Activated CD8-positive, alpha-beta memory T cell treated with anti-CD3 and anti-CD28 coated beads, Interleukin-2, amount 50 U/mL, for 24 hours (primary cell): ENCODE measurements around the gene HIVEP3.
"Not testable (repeated sequence)": the region's sequence is repeated elsewhere in the genome, so short reads cannot be mapped to it uniquely, and the experiment has no call there.

Experiments
- DNase-seq: peaks from one replicate; pipeline ENCODE4 v3.0.0-alpha.2; 2020; ENCODE audit errors: extremely low read depth

HIVEP3 gene

DNA sequence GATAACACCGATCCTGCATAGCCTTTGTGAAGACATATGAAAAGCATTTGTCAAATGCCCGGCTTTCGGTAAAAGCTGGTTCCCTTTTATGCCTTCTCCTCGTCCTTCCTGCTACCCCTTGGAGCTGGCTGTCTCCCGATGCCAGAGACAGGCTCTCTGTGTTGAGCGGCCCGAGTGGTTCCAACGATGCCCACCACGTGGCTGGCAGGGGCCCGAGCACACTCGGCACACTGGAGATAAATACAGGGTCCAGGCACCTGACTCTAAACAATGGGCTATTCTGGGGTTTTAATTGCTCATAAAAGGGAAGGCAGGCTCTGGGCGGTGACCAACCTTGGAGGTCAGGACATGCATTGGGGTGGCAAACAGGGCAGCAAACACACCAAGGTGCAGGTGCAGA lies 207.1 kb downstream of the HIVEP3 start:
- no peak for DNase-seq

DNA sequence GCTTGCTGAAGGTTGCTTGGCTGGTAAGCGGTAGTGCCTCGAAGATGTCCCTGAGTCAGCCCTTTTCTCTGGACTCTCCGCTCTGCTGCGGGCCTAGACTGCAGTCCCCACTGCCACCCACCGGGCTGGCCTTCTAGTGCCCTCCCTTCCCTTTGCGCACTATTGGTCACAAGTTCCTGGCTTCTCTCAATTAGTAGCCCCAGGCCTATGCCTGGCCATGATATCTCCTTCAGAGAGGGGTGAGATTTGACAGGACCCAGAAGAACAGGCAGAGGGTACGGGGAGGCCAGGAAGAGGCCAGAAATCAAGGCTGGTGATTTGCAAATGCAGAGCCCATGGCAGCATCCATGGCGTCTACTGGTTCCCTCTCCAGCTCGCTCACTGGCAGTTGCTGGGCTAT lies 207.7 kb downstream of the HIVEP3 start:
- no peak for DNase-seq

GRCh38 chr1:41709873-41710272 lies 208.8 kb downstream of the HIVEP3 start:
- no peak for DNase-seq

DNA sequence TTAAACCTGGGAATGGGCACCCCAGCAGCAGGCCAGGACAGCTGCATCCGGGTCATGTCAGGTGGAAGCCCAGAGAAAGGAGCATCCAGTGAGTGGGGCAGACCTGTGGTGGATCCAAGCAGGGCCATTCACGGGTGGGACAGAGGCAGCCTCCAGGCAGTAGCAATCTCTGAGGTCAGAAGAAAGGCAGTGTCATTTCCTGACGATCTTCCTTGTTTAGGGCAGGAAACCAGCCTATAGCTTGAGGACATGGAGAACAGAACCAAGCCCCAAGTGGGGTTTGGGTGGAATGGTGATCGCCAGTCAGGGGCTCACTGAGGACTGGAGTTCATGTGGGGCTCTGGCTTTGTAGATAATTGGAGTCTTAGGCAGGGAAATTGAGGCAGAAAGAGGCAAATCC lies 209.4 kb downstream of the HIVEP3 start:
- DNase-seq, result no peak

- DNase-seq, result no peak
Observed at GRCh38 chr1:41708332-41708731, 210.4 kb downstream of the HIVEP3 start.

GRCh38 chr1:41707793-41708192 lies 210.9 kb downstream of the HIVEP3 start:
- DNase-seq, result no peak

- no peak for DNase-seq
Observed at GRCh38 chr1:41705798-41706197, 212.9 kb downstream of the HIVEP3 start.

- DNase-seq, result no peak
Observed at GRCh38 chr1:41704196-41704595, 214.5 kb downstream of the HIVEP3 start.

- DNase-seq, result no peak
Observed at GRCh38 chr1:41702771-41703170, 216.0 kb downstream of the HIVEP3 start.

DNA sequence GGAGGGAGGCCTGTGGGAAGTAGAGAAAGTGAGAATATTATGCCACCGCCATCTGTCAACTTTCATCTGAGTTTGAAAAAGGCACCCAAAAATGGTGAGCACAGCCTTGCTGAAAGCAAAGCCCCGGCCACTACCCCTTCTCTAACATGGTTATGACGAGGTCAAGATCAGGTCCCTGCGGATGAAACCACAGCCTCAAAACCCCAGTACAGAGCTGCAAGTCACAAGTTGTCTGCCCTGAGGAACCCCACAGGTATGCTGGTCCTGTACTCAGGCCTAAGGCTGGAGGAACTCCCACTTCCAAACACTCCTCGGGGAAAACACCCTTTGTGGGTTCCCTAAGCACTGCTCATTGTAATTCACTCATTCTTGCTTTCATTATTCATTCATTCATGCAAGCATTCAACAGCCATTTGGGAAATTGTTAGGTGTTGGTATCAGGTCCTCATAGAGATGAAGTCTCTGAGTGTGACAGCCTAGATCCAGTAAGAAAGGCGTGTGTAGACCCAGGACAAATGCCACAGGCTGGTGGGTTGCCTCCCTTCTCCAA lies 217.7 kb downstream of the HIVEP3 start:
- DNase-seq, result no peak

- no peak for DNase-seq
Observed at GRCh38 chr1:41700581-41700980, 218.1 kb downstream of the HIVEP3 start.

GRCh38 chr1:41699861-41700248 lies 218.9 kb downstream of the HIVEP3 start:
- DNase-seq, result no peak

- no peak for DNase-seq
Observed at GRCh38 chr1:41698916-41699860, 219.5 kb downstream of the HIVEP3 start.

DNA sequence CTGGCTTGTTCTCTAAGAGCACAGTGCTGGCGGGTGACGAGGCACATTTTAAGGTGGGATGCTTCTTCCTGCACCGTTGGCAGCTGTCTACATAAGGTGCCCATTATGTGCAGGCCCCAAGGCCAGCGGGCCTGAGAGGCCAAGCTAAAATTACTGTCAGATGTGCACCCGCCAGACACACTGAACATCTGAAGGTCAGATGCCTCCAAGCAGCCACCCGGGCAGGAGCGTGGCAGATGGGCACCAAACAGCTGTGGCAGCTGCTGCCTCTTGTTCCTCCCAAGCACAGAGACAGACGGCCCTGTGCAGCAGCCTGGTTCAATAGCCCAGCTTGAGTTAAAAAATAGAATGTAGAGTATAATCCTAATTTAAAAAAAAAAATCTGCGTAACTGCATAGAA lies 222.3 kb downstream of the HIVEP3 start:
- DNase-seq, result no peak

DNA sequence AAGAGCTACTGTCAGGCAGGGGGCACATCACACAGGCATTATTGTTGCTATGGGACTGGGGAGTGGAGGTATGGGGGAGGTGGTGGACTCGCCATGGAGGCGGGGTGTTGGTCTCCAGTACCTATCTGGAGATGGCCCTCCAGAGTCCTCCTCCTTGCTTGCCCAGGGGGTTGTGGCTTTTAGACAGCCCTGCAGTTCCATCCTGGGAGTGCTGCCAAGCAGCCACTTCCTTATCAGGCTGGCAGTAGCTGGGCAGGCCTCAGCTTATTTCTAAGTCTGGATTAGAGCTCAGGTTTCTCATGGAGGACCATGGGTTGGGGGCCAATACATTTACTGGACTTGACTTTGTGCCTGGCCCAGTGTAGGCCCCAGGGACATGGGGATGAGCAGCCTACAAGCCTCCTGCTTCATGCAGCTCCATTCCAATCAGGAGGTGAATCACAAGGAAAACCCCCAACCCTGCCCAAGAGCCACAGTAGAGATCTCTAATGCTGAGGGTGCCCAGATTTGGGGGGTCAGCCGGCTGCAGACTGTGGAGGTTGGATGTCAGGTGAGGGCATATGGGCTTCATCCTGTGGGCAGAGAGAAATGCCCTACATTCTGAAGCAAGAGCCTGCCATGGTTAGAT lies 223.5 kb downstream of the HIVEP3 start:
- no peak for DNase-seq

DNA sequence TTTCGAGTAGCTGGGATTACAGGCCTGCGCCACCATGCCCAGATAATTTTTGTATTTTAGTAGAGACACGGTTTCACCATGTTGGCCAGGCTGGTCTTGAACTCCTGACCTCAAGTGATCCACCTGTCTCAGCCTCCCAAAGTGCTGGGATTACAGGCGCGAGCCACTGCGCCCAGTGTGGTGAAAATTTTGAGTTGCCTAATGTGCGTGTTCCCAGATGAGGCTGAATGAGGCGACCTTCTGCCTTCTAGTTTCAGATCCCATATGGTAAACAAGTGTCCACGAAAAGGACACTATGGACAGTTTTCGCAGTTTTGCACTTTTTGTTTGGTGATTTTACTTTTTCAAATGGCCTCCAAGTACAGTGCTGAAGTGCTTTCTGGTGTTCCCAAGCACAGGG lies 226.8 kb downstream of the HIVEP3 start:
- DNase-seq, result not testable (repeated sequence)

DNA sequence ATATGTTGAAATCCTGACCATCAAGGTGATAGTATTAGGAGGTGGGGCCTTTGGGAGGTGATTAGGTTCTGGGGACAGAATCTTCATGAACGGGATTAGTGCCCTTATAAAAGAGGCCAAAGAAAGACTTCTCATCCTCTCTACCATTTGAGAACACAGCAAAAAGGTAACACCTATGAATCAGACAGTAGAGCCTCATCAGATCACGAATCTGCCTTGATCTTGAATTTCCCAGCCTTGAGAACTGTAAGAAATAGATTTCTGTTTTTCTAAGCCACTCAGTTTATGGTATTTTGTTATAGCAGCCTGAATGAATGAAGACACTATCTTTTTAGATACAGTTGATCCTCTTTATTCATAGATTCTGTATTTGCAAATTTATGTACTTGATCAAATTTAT lies 227.3 kb downstream of the HIVEP3 start:
- no peak for DNase-seq

DNA sequence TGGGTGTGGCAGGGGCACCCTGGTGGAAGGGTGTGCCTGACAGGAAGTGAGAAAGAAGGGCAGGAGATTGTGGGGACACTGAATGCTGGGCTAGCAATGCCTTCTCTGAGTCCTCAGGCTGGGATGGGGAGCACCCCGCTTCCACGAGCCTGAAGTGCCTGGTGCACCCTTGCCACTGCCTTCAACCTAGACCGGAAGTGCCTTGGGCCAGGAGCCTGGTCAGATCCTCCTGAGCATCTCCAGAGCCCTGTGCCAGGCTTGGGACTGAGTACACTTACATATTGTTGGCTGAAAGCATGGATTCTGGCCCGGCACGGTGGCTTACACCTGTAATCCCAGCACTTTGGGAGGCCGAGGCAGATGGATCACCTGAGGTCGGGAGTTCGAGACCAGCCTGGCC lies 228.4 kb downstream of the HIVEP3 start:
- DNase-seq, result no peak

DNA sequence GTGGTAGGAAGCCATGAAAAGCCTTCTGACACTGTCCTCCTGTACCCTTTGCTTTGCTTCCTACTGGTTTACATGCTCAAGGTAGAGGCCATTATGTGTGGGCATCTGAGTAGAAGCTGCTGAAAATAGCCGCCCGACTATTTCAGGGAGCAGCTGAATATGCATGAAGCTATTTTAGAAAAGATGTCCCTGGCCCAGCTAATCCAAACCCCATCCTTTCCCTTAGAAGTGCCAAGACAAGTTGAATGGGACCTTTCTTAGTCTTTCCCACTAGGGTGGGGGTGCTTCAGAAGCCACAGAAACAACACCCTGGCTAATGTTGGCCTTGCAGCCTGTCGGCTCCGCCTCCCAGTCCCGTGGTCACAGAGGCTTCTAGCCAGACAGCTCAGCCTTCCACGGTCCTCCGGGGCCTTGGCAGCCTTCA lies 229.2 kb downstream of the HIVEP3 start:
- no peak for DNase-seq

- DNase-seq, result no peak
Observed at GRCh38 chr1:41689139-41689538, 229.6 kb downstream of the HIVEP3 start.

DNA sequence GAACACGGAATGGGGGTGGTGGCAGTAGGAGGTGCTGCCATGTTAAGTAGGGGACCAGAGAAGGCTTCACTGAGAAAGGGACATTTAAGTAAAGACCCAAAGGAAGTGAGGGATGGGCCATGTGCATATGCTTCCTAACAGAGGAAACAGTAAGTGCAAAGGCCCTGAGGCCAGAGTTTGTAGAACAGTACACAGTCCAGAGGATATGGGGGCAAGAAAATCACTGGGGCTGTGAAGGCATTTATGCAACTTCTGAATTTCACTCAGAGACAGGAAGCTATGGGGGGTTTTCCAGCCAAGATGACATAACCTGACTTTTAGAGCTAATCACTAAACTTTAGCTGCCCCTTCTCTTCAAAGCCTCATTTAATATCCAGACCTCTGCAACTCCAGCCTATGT lies 231.7 kb downstream of the HIVEP3 start:
- no peak for DNase-seq

- DNase-seq, result no peak
Observed at GRCh38 chr1:41683681-41684500, 234.8 kb downstream of the HIVEP3 start.
